OCI-LY7 (cell line): ENCODE measurements around the gene KCNJ2. TPM values are rescaled to one million over a fixed set of nuclear protein-coding genes. Genes with fewer than 3 reads are reported as not detected.

Experiments
- BruUV-seq: library from RNA; stranded (reverse); fragments of 400-500 nt; replicated peaks from 2 replicates; lab custom pipeline; 2021; lab: Mats Ljungman, UMichigan
- CTCF ChIA-PET: fragments of 300-600 bp; sonication (Branson Sonifier 250); formaldehyde crosslinking; loops from one replicate; lab custom pipeline; 2022; ENCODE audit warnings: antibody characterized with exemption; ENCODE audit not compliant: unreplicated experiment; lab: Charles Lee
- POLR2A ChIA-PET: fragments of 300-600 bp; sonication (Branson Sonifier 250); formaldehyde crosslinking; loops from one replicate; lab custom pipeline; 2022; ENCODE audit warnings: antibody characterized with exemption; lab: Charles Lee
- DNase-seq: peaks from one replicate; pipeline ENCODE4 v3.0.0-alpha.2; 2015; ENCODE audit warnings: low spot score
- H2AFZ ChIP-seq: fragments of 200-600 bp; sonication (generic), shearing (Covaris generic); 2 replicates; pipeline ENCODE4 v1.6.1; 2014; ENCODE audit warnings: mild to moderate bottlenecking, antibody characterized with exemption, low read length, moderate library complexity
- H3K27ac ChIP-seq: fragments of 200-600 bp; sonication (generic); 2 replicates; pipeline ENCODE4 v1.5.1; 2014; ENCODE audit warnings: mixed run types, low read depth, mild to moderate bottlenecking, moderate library complexity, low read length, inconsistent platforms; ENCODE audit not compliant: poor library complexity, severe bottlenecking
- H3K36me3 ChIP-seq: fragments of 200-600 bp; sonication (generic); 2 replicates; pipeline ENCODE4 v1.6.1; 2014; ENCODE audit warnings: mild to moderate bottlenecking, antibody characterized with exemption, low read length, moderate library complexity, mixed read lengths; ENCODE audit not compliant: insufficient read depth
- H3K4me1 ChIP-seq: fragments of 200-600 bp; sonication (generic); 2 replicates; pipeline ENCODE4 v1.5.1; 2014; ENCODE audit warnings: mild to moderate bottlenecking, low read length; ENCODE audit not compliant: insufficient read depth, poor library complexity, severe bottlenecking
- H3K4me2 ChIP-seq: fragments of 200-600 bp; sonication (generic); 2 replicates; pipeline ENCODE4 v1.6.1; 2014; ENCODE audit warnings: mild to moderate bottlenecking, low read length
- H3K4me3 ChIP-seq: fragments of 200-600 bp; sonication (generic); 2 replicates; pipeline ENCODE4 v1.5.1; 2014; ENCODE audit warnings: mild to moderate bottlenecking, low read depth, low read length; ENCODE audit not compliant: poor library complexity, severe bottlenecking
- H3K79me2 ChIP-seq: fragments of 200-600 bp; sonication (generic); 2 replicates; pipeline ENCODE4 v1.6.1; 2016; ENCODE audit warnings: low read depth, mild to moderate bottlenecking, low read length, moderate library complexity, mixed read lengths; ENCODE audit not compliant: insufficient read depth
- H3K9me2 ChIP-seq: fragments of 200-600 bp; sonication (generic); 2 replicates; pipeline ENCODE4 v1.6.1; 2016; ENCODE audit warnings: mild to moderate bottlenecking, low read length, mixed read lengths; ENCODE audit not compliant: insufficient read depth
- H3K9me3 ChIP-seq: fragments of 200-600 bp; sonication (generic); 2 replicates; pipeline ENCODE4 v1.6.1; 2014; ENCODE audit warnings: mild to moderate bottlenecking, mixed run types, low read length, mixed read lengths
- H4K20me1 ChIP-seq: fragments of 200-600 bp; sonication (generic); 2 replicates; pipeline ENCODE4 v1.6.1; 2014; ENCODE audit warnings: mild to moderate bottlenecking, antibody characterized with exemption, low read length, moderate library complexity, mixed read lengths; ENCODE audit not compliant: insufficient read depth
- EZH2phosphoT487 ChIP-seq: fragments of 200-600 bp; sonication (generic); IDR thresholded peaks from 2 replicates; pipeline ENCODE4 v1.6.1; 2018; ENCODE audit warnings: low read depth, borderline replicate concordance, mild to moderate bottlenecking, mixed run types, antibody characterized with exemption, low read length, moderate library complexity, mixed read lengths
- intact Hi-C: fragments of 100-400 bp; cut with micrococcal nuclease; formaldehyde crosslinking; loops from one replicate; pipeline ENCODE4 v1.10.0; 2022; ENCODE audit not compliant: unreplicated experiment
- total RNA-seq, 2 experiments: library from RNA; depleted of rRNA in 1 of 2; stranded (reverse); fragments of >200 nt in 1 of 2; shearing (Covaris generic) in 1 of 2; gene quantifications; 2 replicates each; pipeline ENCODE4 v1.2.3, GENCODE V29; 2014 to 2022
- TF ChIP-seq, protein P1 (sequence below): fragments of 200-600 bp; sonication (generic); conservative IDR thresholded peaks from 2 replicates; pipeline ENCODE4 v1.5.1; 2014; ENCODE audit warnings: mild to moderate bottlenecking, antibody characterized with exemption, low read length, moderate library complexity, mixed read lengths

Gene KCNJ2
- total RNA-seq, 2 experiments from 2014 or later: 0.55 to 0.88 TPM

DNA sequence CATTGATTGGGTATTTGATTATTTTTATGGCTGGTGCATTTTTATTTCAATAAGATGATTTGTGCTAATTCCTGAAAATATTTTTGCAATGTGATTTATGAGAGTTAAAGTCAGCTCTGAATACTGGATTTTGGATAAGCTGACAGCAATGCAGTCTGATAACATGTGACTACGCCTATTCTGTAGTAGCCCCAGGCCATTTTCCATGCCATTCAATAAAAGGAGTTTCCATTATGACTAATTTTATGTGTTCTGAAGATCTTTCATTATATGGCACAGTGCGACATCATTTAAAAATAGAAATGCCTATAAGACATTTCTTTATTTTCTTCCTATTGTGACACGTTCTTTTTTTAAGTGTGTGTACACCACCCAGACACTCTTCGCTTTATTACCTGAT is 46.3 kb downstream of the KCNJ2 start:
- Histone ChIP-seq H3K9me2 (no peaks in the 10 kb centered on the region), H3K79me2 (no peaks in the 10 kb centered on the region), H3K9me3 (no peaks in the 10 kb centered on the region), H3K4me1 (no peaks in the 10 kb centered on the region), H4K20me1 (no peaks in the 10 kb centered on the region), H3K4me3 (no peak overlapping the region), H3K4me2 (no peak overlapping the region), H2AFZ (no peak overlapping the region), H3K27ac (no peak overlapping the region), H3K36me3 (no peaks in the 10 kb centered on the region)
- intact Hi-C loops: no loop called here
- BruUV-seq: no TSS peak
- CTCF ChIA-PET: no interaction called here
- DNase-seq: no peak
- TF ChIP-seq, protein P1, sequence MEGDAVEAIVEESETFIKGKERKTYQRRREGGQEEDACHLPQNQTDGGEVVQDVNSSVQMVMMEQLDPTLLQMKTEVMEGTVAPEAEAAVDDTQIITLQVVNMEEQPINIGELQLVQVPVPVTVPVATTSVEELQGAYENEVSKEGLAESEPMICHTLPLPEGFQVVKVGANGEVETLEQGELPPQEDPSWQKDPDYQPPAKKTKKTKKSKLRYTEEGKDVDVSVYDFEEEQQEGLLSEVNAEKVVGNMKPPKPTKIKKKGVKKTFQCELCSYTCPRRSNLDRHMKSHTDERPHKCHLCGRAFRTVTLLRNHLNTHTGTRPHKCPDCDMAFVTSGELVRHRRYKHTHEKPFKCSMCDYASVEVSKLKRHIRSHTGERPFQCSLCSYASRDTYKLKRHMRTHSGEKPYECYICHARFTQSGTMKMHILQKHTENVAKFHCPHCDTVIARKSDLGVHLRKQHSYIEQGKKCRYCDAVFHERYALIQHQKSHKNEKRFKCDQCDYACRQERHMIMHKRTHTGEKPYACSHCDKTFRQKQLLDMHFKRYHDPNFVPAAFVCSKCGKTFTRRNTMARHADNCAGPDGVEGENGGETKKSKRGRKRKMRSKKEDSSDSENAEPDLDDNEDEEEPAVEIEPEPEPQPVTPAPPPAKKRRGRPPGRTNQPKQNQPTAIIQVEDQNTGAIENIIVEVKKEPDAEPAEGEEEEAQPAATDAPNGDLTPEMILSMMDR: no peak
- TF ChIP-seq EZH2phosphoT487: no peak
- POLR2A ChIA-PET: interaction anchor here (0.6 to 1.0 kb wide), 2 partner anchors 35 to 445 kb away, joined by 3 read pairs; no protein-coding TSS in a partner anchor

DNA sequence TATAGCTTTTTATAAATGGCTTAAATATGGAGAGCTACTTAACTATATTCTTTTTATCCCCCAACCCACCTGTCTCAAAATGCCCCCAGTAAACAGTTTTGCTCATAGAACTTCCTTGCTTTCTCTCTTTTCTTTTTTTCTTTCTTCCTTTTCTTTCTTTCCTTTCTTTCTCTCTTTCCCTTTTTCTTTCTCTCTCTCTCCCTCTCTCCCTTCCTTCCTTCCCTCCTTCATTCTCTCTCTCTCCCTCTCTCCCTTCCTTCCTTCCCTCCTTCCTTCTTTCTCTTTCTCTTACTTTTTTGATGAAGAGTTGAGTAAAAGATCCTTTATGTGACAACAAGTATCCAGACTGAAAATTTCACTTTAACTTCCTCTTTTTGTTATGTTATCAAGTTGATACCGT is 48.2 kb downstream of the KCNJ2 start:
- no peak for TF ChIP-seq EZH2phosphoT487
- TF ChIP-seq, protein P1: no peak
- CTCF ChIA-PET: no interaction called here

DNA sequence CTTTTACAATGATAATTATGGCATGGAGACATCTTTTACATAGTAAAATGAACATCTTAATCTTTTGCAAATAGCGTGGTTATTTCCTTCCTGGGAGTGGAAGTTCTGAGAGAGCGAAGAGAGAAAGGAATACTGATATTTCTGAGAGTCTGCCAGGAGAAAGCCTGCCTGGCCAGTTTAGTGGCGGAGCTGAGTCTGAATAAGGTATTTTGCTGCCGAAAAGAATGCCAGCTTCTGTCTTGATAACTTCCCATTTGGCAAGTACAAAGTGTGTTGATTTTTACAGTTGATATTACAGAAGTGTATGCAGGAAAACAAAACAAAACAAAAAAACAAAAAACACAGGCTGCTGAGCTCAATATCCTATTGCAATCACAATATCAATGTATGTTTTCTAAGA is 55.9 kb downstream of the KCNJ2 start:
- no peak for DNase-seq
- H3K4me1 ChIP-seq: no peaks in the 10 kb centered on the region
- intact Hi-C loops: no loop called here
- H3K9me2 ChIP-seq: no peaks in the 10 kb centered on the region
- no peaks in the 10 kb centered on the region for H3K36me3 ChIP-seq
- H3K4me2 ChIP-seq: no peak overlapping the region
- no peak overlapping the region for H3K27ac ChIP-seq
- CTCF ChIA-PET: no interaction called here
- BruUV-seq: no TSS peak
- H3K4me3 ChIP-seq: no peak overlapping the region
- no peak overlapping the region for H2AFZ ChIP-seq
- POLR2A ChIA-PET: no interaction called here
- no peaks in the 10 kb centered on the region for H3K79me2 ChIP-seq
- H4K20me1 ChIP-seq: no peaks in the 10 kb centered on the region
- TF ChIP-seq, protein P1: no peak
- TF ChIP-seq EZH2phosphoT487: no peak
- no peaks in the 10 kb centered on the region for H3K9me3 ChIP-seq

More for the DNA sequence above, 48.2 kb downstream of the KCNJ2 start:
- H3K9me2 ChIP-seq: no peaks in the 10 kb centered on the region
- intact Hi-C loops: no loop called here
- no TSS peak for BruUV-seq
- DNase-seq: no peak
- no peak overlapping the region for H3K4me3 ChIP-seq
- H3K79me2 ChIP-seq: no peaks in the 10 kb centered on the region
- no peaks in the 10 kb centered on the region for H4K20me1 ChIP-seq
- H2AFZ ChIP-seq: no peak overlapping the region
- no peak overlapping the region for H3K4me2 ChIP-seq
- POLR2A ChIA-PET: interaction anchor here (0.7 kb wide), 1 partner anchor 11 kb away, joined by 3 read pairs; no protein-coding TSS in a partner anchor
- no peaks in the 10 kb centered on the region for H3K4me1 ChIP-seq
- H3K36me3 ChIP-seq: no peaks in the 10 kb centered on the region
- no peak overlapping the region for H3K27ac ChIP-seq
- no peaks in the 10 kb centered on the region for H3K9me3 ChIP-seq

Other genes with a start within 250 kb of the KCNJ2 start
- gene KCNJ16, start 94.3 kb upstream of the KCNJ2 start, total RNA-seq (2014; rRNA removed; shearing (Covaris generic)): not detected in 2 replicates
- gene KCNJ16, start 94.3 kb upstream of the KCNJ2 start, total RNA-seq (2022): not detected in 2 replicates